NCI-H2081 treated with DMSO at 0.1 percent for 48 hours (cell line): ENCODE data around the gene SNRNP25.

ENCODE experiments used
- DNase-seq: peaks from one replicate; lab custom pipeline; 2025; lab: John Stamatoyannopoulos, UW

SNRNP25 gene

DNA sequence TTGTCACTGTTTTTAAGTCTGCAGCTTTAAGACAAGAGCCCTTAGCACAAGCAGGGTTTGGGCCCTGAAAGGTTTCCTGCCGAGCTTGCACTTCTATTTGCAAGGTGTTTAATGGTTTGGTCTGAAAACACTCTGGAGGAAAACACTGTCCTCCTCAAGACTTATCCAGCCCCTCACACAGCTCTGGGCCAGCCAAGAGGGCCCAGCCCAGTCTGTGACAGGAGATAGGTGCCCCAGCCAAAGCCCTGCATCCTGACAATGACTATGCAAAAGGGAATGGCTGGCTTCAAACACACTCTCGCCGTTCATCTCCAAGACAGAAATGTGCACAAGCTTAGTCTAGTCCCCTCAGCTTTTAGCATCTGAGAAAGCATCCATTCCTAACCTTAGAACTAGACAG, 51.3 kb downstream of the SNRNP25 start:
- no peak for DNase-seq

DNA sequence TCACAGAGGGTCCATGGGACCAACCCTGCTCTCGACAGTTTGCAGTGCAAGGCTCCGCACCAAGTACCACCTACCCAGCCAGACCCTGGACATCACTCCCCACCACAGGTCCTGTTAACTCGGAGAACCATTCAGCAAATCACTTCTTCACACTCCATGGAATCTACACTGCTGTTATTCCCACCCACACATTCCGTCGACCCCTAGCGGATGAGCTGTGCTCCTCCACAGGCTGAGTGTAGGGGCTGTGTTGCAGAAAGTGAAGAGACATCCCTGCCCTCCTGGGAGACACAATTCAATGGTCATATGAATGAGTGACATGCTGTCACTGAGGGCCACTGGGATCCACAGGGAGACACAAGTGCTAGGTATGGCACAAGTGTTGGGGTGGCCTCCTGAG, 51.9 kb downstream of the SNRNP25 start:
- no peak for DNase-seq

DNA sequence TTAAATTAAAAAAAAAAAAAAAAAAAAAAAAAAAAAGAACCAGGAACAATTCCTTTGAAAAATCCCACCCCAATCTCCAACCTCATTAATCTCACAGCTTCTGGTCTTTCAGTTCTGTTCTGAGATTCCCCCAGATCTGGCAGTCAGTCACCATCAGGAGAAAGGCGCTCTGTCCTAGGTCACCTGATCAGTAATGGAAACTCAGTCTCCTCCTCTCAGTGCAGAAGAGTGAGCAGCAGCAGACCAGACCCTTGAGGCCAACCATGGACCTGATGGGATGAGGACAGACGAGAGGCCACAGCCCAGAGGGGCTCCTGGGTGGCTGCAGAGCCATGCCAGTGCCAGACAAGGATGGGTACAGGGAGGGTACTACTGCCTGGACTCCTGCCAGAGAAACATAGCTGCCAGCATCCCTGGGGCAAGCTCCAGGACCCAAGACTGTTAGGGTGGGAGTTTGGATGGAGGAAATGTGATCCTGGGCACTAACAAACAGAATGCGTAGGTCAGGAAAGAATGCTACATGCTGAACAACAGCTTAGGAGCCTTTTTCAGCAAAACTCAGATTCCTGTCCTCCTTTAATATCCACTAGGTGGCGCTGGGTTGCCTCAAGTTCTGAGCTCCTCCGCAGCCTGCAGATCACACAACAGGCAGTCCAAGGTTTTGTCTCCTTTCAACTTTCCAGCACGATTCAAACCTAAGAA, 53.1 kb downstream of the SNRNP25 start:
- peak; percentile 27 for DNase-seq
